Measurements from ENCODE around the gene NKX6-1. TPM values are rescaled to one million over a fixed set of nuclear protein-coding genes. Genes with fewer than 3 reads are reported as not detected.
A peak's percentile ranks its signal among the peaks of the same experiment; 100 is the strongest.

Gene NKX6-1
- total RNA-seq, 1 donor from 2014 or later, result 14.6 TPM

DNA sequence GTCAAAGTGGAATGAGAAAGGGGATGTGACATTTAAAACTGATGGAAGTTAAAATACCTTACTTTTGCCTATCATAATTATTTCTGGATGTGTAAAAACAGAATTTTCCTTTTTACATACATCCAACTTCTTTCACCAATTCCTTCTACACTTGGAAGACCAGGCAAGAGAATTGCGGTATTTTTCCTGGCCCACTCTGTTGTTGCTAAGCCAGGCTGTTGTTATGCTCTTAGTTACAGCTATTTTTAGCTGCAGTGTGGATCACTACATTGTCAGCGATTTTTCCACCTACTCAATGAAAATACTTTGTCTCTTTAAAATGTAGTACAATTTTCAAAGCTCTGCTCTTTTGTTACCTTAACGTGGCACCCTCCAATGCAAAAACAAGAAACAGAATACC, 43.4 kb downstream of the NKX6-1 start:
- Mint-ChIP-seq H3K4me3 (ENCODE audit: unreplicated experiment) (no peak overlapping the region), H3K27ac (ENCODE audit: unreplicated experiment) (no peak overlapping the region), H3K9me3 (ENCODE audit: unreplicated experiment) (no peaks in the 10 kb centered on the region), H3K4me1 (ENCODE audit: unreplicated experiment) (no peaks in the 10 kb centered on the region), H3K27me3 (ENCODE audit: unreplicated experiment) (peaks cover 2% of the 10 kb centered on the region), H3K36me3 (ENCODE audit: low read depth, unreplicated experiment) (no peaks in the 10 kb centered on the region)
- DNase-seq (ENCODE audit: low spot score), result no peak
- TF ChIP-seq CTCF (IDR thresholded peaks at IDR 0.05; ENCODE audit: unreplicated experiment), result no peak

DNA sequence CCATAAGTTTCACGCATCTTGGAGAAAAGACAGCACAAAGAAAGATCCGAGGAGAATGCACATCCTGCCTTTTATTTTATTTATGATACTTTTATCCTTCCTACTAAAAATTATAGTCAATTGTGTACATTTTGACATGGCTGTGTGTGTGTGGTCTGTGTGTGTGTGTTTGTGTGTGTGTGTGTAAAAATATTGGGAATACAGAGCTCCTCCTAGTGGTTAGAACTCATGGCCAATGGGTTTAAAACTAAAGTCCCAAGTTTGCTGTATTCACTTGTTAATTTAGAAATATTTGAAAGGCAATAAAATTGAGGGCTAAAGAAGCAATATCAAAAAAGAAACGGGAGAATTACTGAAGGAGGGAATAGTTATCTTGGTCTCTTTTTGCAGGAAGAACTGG, 47.5 kb downstream of the NKX6-1 start:
- DNase-seq (ENCODE audit: low spot score), result no peak
- Mint-ChIP-seq H3K27ac (ENCODE audit: unreplicated experiment) (no peak overlapping the region), H3K36me3 (ENCODE audit: low read depth, unreplicated experiment) (no peaks in the 10 kb centered on the region), H3K9me3 (ENCODE audit: unreplicated experiment) (no peaks in the 10 kb centered on the region), H3K4me3 (ENCODE audit: unreplicated experiment) (no peak overlapping the region), H3K4me1 (ENCODE audit: unreplicated experiment) (peaks cover 3% of the 10 kb centered on the region), H3K27me3 (ENCODE audit: unreplicated experiment) (peaks cover 2% of the 10 kb centered on the region)
- peak; percentile 53 for TF ChIP-seq CTCF (IDR thresholded peaks at IDR 0.05; ENCODE audit: unreplicated experiment)

DNA sequence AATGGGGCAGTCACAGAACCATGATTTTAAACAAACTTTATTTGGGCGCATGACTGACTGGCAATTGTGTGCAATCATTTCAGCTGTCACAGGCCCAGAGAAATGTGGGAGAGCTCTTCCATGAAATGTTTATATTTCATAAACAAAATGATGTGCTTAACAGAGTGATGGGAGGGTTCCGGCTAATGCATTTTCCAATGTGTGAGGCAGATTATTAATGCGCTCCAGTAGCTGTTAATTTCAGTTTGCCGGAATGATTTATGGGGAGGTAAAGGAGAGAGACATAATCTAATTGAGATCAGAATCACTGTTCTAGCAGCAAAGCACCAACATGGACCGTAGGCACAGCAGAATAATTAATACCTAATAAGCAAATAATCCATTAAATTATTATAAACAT, 55.6 kb downstream of the NKX6-1 start:
- Mint-ChIP-seq H3K27ac (ENCODE audit: unreplicated experiment) (no peak overlapping the region), H3K27me3 (ENCODE audit: unreplicated experiment) (no peaks in the 10 kb centered on the region), H3K4me3 (ENCODE audit: unreplicated experiment) (no peak overlapping the region), H3K4me1 (ENCODE audit: unreplicated experiment) (peaks cover under 1% of the 10 kb centered on the region), H3K36me3 (ENCODE audit: low read depth, unreplicated experiment) (no peaks in the 10 kb centered on the region), H3K9me3 (ENCODE audit: unreplicated experiment) (no peaks in the 10 kb centered on the region)
- DNase-seq (ENCODE audit: low spot score), result no peak
- TF ChIP-seq CTCF (IDR thresholded peaks at IDR 0.05; ENCODE audit: unreplicated experiment), result no peak

DNA sequence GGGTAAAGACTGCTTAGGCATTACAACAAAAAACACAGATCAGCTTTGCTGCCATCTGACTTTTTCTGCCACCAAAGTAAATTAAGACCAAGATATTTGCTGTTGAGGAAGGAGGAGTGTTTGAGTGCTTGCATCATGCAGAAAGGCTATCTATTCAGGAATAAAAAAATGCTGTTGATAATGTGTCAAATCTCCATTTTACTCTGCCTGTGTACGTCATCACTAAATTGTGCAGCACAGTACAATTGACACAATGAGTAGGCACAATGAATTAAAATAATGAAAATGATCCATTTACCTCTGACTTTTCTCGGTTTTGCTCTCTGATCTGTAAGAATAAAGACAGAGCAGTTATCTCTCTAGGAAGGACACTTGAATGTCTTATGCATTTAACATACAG, 56.3 kb downstream of the NKX6-1 start:
- H3K9me3 Mint-ChIP-seq (ENCODE audit: unreplicated experiment), result no peaks in the 10 kb centered on the region
- peaks cover 2% of the 10 kb centered on the region for H3K4me1 Mint-ChIP-seq (ENCODE audit: unreplicated experiment)
- H3K27ac Mint-ChIP-seq (ENCODE audit: unreplicated experiment), result no peak overlapping the region
- H3K4me3 Mint-ChIP-seq (ENCODE audit: unreplicated experiment), result no peak overlapping the region
- H3K36me3 Mint-ChIP-seq (ENCODE audit: low read depth, unreplicated experiment), result no peaks in the 10 kb centered on the region
- TF ChIP-seq CTCF (IDR thresholded peaks at IDR 0.05; ENCODE audit: unreplicated experiment), result no peak
- no peaks in the 10 kb centered on the region for H3K27me3 Mint-ChIP-seq (ENCODE audit: unreplicated experiment)
- DNase-seq (ENCODE audit: low spot score), result no peak

Other genes with a start within 250 kb of the NKX6-1 start
- gene CDS1, start 83.8 kb upstream of the NKX6-1 start, total RNA-seq (ENCODE audit: unreplicated experiment), result 2.0 TPM